Peyer's patch (tissue), 4 donors: ENCODE measurements around the gene MAML3. TPM values are rescaled to one million over a fixed set of nuclear protein-coding genes. Genes with fewer than 3 reads are reported as not detected.

Experiments used
- DNase-seq, 3 donors: peaks; one replicate each; pipeline ENCODE4 v3.0.0-alpha.2; 2017 to 2019
- H3K27ac ChIP-seq, 4 donors: fragments of 200-600 bp; sonication (generic); one replicate each; pipeline ENCODE4 v1.5.1; 2016 to 2019
- H3K27me3 ChIP-seq, 2 donors: fragments of 200-600 bp; sonication (generic); one replicate each; pipeline ENCODE4 v1.5.1; 2019
- H3K36me3 ChIP-seq, 3 donors: fragments of 200-600 bp; sonication (generic); one replicate each; pipeline ENCODE4 v1.5.1; 2016 to 2019
- H3K4me1 ChIP-seq, 4 donors: fragments of 200-600 bp; sonication (generic); one replicate each; pipeline ENCODE4 v1.5.1; 2016 to 2019
- H3K4me3 ChIP-seq, 4 donors: fragments of 200-600 bp; sonication (generic); 1 replicate in 3 of 4; 2 replicates in 1 of 4; pipeline ENCODE4 v1.5.1; 2016 to 2019; ENCODE audit warnings: mild to moderate bottlenecking in 1 of 4
- H3K9me3 ChIP-seq, 4 donors: fragments of 200-600 bp; sonication (generic); one replicate each; pipeline ENCODE4 v1.5.1; 2016 to 2019; ENCODE audit warnings: mild to moderate bottlenecking in 1 of 4
- CTCF ChIP-seq, 6 experiments: fragments of 450-650 bp in 4 of 6; fragments of 200-600 bp in 2 of 6; sonication (generic) in 1 of 6; IDR thresholded peaks; one replicate each; pipeline ENCODE4 v1.5.1; 2017 to 2019; ENCODE audit warnings: antibody characterized with exemption in 6 of 6, mild to moderate bottlenecking in 3 of 6, moderate library complexity in 1 of 6
- POLR2A ChIP-seq, 2 donors: fragments of 450-650 bp; IDR thresholded peaks; one replicate each; pipeline ENCODE4 v1.5.1; 2017; ENCODE audit warnings: antibody characterized with exemption in 2 of 2, mild to moderate bottlenecking in 2 of 2, moderate library complexity in 2 of 2
- total RNA-seq, 4 donors: library from RNA; depleted of rRNA; stranded (reverse); fragments of >200 nt; gene quantifications; one replicate each; pipeline ENCODE4 v1.1.0, GENCODE V29; 2016

Gene MAML3
- total RNA-seq, 4 donors from 2014 or later: 6.5 to 44.6 (median 22.1) TPM

GRCh38 chr4:139957986-139958738, 195.8 kb downstream of the MAML3 start:
- DNase-seq: no peak
- Histone ChIP-seq H3K4me3 (no peak overlapping the region), H3K27ac (no peak overlapping the region), H3K9me3 (no peaks in the 10 kb centered on the region), H3K4me1 (no peaks in the 10 kb centered on the region), H3K27me3 (no peaks in the 10 kb centered on the region), H3K36me3 (no peaks in the 10 kb centered on the region)
- no peak for TF ChIP-seq POLR2A (IDR thresholded peaks at IDR 0.05)
- TF ChIP-seq CTCF (IDR thresholded peaks at IDR 0.05): no peak

- TF ChIP-seq POLR2A (IDR thresholded peaks at IDR 0.05) (no peak), CTCF (IDR thresholded peaks at IDR 0.05) (no peak)
- Histone ChIP-seq H3K9me3 (no peaks in the 10 kb centered on the region), H3K36me3 (no peaks in the 10 kb centered on the region), H3K4me3 (no peak overlapping the region), H3K27ac (no peak overlapping the region), H3K27me3 (no peaks in the 10 kb centered on the region), H3K4me1 (no peaks in the 10 kb centered on the region)
- DNase-seq: no peak
These were observed 196.9 kb downstream of the MAML3 start for GRCh38 chr4:139957065-139957464.

GRCh38 chr4:139956507-139957017, 197.4 kb downstream of the MAML3 start:
- DNase-seq: no peak
- Histone ChIP-seq H3K27me3 (no peaks in the 10 kb centered on the region), H3K27ac (no peak overlapping the region), H3K36me3 (no peaks in the 10 kb centered on the region), H3K4me1 (no peaks in the 10 kb centered on the region), H3K9me3 (no peaks in the 10 kb centered on the region), H3K4me3 (no peak overlapping the region)
- TF ChIP-seq CTCF (IDR thresholded peaks at IDR 0.05) (no peak), POLR2A (IDR thresholded peaks at IDR 0.05) (no peak)

GRCh38 chr4:139955600-139955999, 198.4 kb downstream of the MAML3 start:
- Histone ChIP-seq H3K27ac (no peak overlapping the region), H3K4me1 (no peaks in the 10 kb centered on the region), H3K4me3 (no peak overlapping the region), H3K27me3 (no peaks in the 10 kb centered on the region), H3K9me3 (no peaks in the 10 kb centered on the region), H3K36me3 (no peaks in the 10 kb centered on the region)
- TF ChIP-seq POLR2A (IDR thresholded peaks at IDR 0.05): no peak
- TF ChIP-seq CTCF (IDR thresholded peaks at IDR 0.05): no peak
- DNase-seq: no peak

GRCh38 chr4:139954512-139954911, 199.5 kb downstream of the MAML3 start:
- Histone ChIP-seq H3K27me3 (no peaks in the 10 kb centered on the region), H3K36me3 (no peaks in the 10 kb centered on the region), H3K4me3 (no peak overlapping the region), H3K4me1 (no peaks in the 10 kb centered on the region), H3K27ac (no peak overlapping the region), H3K9me3 (no peaks in the 10 kb centered on the region)
- TF ChIP-seq CTCF (IDR thresholded peaks at IDR 0.05) (no peak), POLR2A (IDR thresholded peaks at IDR 0.05) (no peak)
- no peak for DNase-seq
